ENCODE measurements around the gene SLC6A18.

SLC6A18 gene

DNA sequence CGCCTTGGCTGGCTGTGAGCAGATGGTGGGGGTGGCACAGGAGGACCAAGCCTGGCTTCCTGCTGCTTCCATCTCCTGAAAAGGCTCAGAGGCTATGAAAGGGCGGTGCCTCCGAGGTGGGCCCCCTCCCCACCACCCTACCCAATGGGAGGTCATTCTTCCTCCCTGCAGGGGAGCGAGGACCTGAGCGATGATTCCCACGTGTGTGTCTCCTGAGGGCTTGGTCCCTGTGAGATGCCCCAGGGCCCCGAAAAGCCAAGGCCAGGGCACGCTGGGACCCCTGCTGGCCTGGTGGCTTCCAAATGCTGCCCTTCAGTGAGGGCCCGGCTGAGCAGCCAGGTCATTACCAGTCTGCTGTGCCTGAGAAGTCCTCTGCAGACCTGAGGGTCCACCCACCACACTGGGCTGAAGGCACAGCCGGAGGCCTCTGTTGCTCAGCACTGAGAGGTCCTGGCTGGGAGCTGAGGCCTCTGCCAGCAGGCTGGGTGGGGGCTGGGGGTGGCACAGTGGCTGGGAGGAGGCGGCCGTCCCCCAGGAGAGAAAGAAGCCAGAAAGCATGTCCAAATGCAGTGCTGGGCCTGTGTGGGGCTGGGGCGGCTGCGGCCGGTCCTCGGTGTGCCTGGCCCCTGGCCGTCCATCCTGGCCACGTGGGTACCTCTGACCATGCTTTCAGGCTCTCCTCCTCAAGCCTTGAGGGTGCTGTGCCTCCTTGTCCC lies 37.8 kb upstream of the SLC6A18 start:
- TF ChIP-seq, protein P1, sequence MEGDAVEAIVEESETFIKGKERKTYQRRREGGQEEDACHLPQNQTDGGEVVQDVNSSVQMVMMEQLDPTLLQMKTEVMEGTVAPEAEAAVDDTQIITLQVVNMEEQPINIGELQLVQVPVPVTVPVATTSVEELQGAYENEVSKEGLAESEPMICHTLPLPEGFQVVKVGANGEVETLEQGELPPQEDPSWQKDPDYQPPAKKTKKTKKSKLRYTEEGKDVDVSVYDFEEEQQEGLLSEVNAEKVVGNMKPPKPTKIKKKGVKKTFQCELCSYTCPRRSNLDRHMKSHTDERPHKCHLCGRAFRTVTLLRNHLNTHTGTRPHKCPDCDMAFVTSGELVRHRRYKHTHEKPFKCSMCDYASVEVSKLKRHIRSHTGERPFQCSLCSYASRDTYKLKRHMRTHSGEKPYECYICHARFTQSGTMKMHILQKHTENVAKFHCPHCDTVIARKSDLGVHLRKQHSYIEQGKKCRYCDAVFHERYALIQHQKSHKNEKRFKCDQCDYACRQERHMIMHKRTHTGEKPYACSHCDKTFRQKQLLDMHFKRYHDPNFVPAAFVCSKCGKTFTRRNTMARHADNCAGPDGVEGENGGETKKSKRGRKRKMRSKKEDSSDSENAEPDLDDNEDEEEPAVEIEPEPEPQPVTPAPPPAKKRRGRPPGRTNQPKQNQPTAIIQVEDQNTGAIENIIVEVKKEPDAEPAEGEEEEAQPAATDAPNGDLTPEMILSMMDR (IDR thresholded peaks at IDR 0.05; ENCODE audit: borderline replicate concordance, control extremely low read depth, extremely low read depth, insufficient read depth, missing control alignments) = no peak
- in situ Hi-C loops (cut with MboI; ENCODE audit: low sequenced_read_pairs, unreplicated experiment) = no loop called here
- DNase-seq (ENCODE audit: low spot score) = no peak

- in situ Hi-C loops (cut with MboI; ENCODE audit: low sequenced_read_pairs, unreplicated experiment) = no loop called here
- DNase-seq (ENCODE audit: low spot score) = no peak
- TF ChIP-seq, protein P1 (IDR thresholded peaks at IDR 0.05; ENCODE audit: borderline replicate concordance, control extremely low read depth, extremely low read depth, insufficient read depth, missing control alignments) = no peak
Measured at GRCh38 chr5:1187950-1188334, 37.2 kb upstream of the SLC6A18 start.

GRCh38 chr5:1188464-1188863 lies 36.7 kb upstream of the SLC6A18 start:
- DNase-seq (ENCODE audit: low spot score) = no peak
- in situ Hi-C loops (cut with MboI; ENCODE audit: low sequenced_read_pairs, unreplicated experiment) = no loop called here
- TF ChIP-seq, protein P1 (IDR thresholded peaks at IDR 0.05; ENCODE audit: borderline replicate concordance, control extremely low read depth, extremely low read depth, insufficient read depth, missing control alignments) = no peak

DNA sequence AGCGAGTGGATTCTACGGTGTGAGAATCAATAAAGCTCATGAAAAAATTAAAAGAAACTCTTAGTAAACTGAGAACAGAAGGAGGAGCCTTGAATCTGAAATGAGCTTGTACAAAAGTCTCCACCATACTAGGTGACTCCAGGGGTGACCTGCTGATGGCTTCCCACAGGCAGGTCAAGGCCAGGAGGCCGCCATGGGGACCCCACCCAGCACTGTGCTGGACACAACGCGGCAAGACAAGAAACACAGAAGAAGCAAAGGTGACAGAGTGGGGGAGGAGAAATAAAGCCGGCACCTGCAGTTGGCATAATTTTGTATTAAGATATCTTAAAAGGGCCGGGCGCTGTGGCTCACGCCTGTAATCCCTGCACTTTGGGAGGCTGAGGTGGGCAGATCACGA lies 35.9 kb upstream of the SLC6A18 start:
- in situ Hi-C loops (cut with MboI; ENCODE audit: low sequenced_read_pairs, unreplicated experiment) = no loop called here
- no peak for DNase-seq (ENCODE audit: low spot score)
- TF ChIP-seq, protein P1 (IDR thresholded peaks at IDR 0.05; ENCODE audit: borderline replicate concordance, control extremely low read depth, extremely low read depth, insufficient read depth, missing control alignments) = no peak

DNA sequence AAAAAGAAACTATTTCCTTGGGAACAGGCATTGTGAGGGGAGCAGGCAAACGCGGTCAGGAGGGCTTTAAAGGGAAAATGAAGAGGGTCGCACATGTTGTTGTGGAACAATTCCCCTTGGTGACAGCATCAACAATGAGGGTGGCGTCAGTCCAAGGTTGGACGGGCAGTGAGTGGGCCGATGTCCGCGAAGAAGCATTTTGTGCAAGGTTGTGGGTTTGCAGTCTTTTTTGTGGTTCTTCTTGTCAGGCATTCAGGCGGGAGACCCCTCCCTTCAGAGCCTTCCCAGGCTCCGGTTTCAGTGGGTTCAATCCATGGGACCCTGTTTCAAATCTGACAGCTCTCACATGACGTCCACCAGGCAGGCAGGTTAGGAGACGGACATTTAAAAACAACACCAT lies 34.9 kb upstream of the SLC6A18 start:
- in situ Hi-C loops (cut with MboI; ENCODE audit: low sequenced_read_pairs, unreplicated experiment) = no loop called here
- DNase-seq (ENCODE audit: low spot score) = no peak
- TF ChIP-seq, protein P1 (IDR thresholded peaks at IDR 0.05; ENCODE audit: borderline replicate concordance, control extremely low read depth, extremely low read depth, insufficient read depth, missing control alignments) = no peak

GRCh38 chr5:1190837-1191239 lies 34.3 kb upstream of the SLC6A18 start:
- TF ChIP-seq, protein P1 (IDR thresholded peaks at IDR 0.05; ENCODE audit: borderline replicate concordance, control extremely low read depth, extremely low read depth, insufficient read depth, missing control alignments) = no peak
- DNase-seq (ENCODE audit: low spot score) = no peak

More at GRCh38 chr5:1190837-1191239, 34.3 kb upstream of the SLC6A18 start:
- in situ Hi-C loops (cut with MboI; ENCODE audit: low sequenced_read_pairs, unreplicated experiment) = no loop called here
